ENCODE results near the gene SHCBP1.
"Not testable (repeated sequence)": the region's sequence is repeated elsewhere in the genome, so short reads cannot be mapped to it uniquely, and the experiment has no call there.

DNA sequence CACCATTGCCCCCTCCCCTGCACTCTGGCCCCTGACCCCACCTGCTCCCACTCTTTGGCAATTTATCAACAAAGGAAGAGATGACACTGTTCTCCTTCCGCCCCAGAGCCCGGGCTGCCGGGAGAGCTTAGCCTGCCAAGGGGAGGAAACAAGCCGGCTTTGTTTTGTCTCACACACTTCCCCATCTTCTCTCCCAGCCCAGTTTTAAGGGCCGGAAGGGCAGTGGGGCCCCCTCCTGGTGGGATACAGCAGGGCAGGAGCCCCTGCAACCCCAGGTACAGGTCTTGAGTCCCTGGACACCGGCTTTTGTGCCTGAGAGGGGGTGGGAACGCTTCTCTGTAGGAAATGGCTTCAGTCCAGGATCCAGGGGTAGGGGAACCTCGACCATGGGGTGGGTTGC is 2.1 kb upstream of the SHCBP1 start:
- not testable (repeated sequence) for TF ChIP-seq POLR2A, EP300 (IDR thresholded peaks at IDR 0.05)

Measured in gastroesophageal sphincter (tissue), 2 donors.